Liver (tissue), 9 donors: ENCODE results near the gene ABHD18. TPM values are rescaled to one million over a fixed set of nuclear protein-coding genes. Genes with fewer than 3 reads are reported as not detected.
A peak's percentile ranks its signal among the peaks of the same experiment; 100 is the strongest.

Experiments used
- DNase-seq: peaks from one replicate; pipeline ENCODE4 v3.0.0-alpha.2; 2017; ENCODE audit warnings: low spot score
- H3K27ac ChIP-seq, 2 donors: one replicate each; pipeline ENCODE4 v1.7.0; 2013; ENCODE audit warnings: inconsistent platforms in 2 of 2, low read length in 2 of 2, control low read depth in 1 of 2, low read depth in 1 of 2, mild to moderate bottlenecking in 1 of 2
- H3K27me3 ChIP-seq, 4 donors: one replicate each; pipeline versions ENCODE4 v1.6.1 to v1.7.0; 2013; ENCODE audit warnings: low read length in 3 of 4, inconsistent platforms in 1 of 4, mild to moderate bottlenecking in 1 of 4, moderate library complexity in 1 of 4; ENCODE audit not compliant: control insufficient read depth in 4 of 4, insufficient read depth in 4 of 4
- H3K36me3 ChIP-seq, 4 donors: one replicate each; pipeline versions ENCODE4 v1.6.1 to v1.7.0; 2013; ENCODE audit warnings: low read length in 3 of 4, mild to moderate bottlenecking in 3 of 4, low read depth in 1 of 4, moderate library complexity in 1 of 4; ENCODE audit not compliant: control insufficient read depth in 4 of 4, insufficient read depth in 3 of 4
- H3K4me1 ChIP-seq, 4 donors: one replicate each; pipeline versions ENCODE4 v1.6.1 to v1.7.0; 2013; ENCODE audit warnings: low read length in 3 of 4, mild to moderate bottlenecking in 3 of 4, moderate library complexity in 1 of 4; ENCODE audit not compliant: control insufficient read depth in 4 of 4, insufficient read depth in 4 of 4
- H3K4me3 ChIP-seq, 3 donors: one replicate each; pipeline versions ENCODE4 v1.6.1 to v1.7.0; 2013; ENCODE audit warnings: low read length in 3 of 3, control low read depth in 1 of 3, low read depth in 1 of 3, mild to moderate bottlenecking in 1 of 3
- H3K9ac ChIP-seq, 2 donors: one replicate each; pipeline ENCODE4 v1.7.0; 2013; ENCODE audit warnings: low read length in 2 of 2, mild to moderate bottlenecking in 2 of 2, moderate library complexity in 2 of 2, control low read depth in 1 of 2, low read depth in 1 of 2
- H3K9me3 ChIP-seq, 4 donors: one replicate each; pipeline versions ENCODE4 v1.6.1 to v1.7.0; 2013; ENCODE audit warnings: low read length in 3 of 4; ENCODE audit not compliant: control insufficient read depth in 4 of 4
- EGR1 ChIP-seq, 2 donors: IDR thresholded peaks; 2 replicates each; pipeline ENCODE4 v1.6.1; 2016 to 2018; ENCODE audit warnings: antibody characterized with exemption in 2 of 2, low read depth in 2 of 2
- FOXA1 ChIP-seq: IDR thresholded peaks from 2 replicates; pipeline ENCODE4 v1.6.1; 2016; ENCODE audit warnings: antibody characterized with exemption
- FOXA2 ChIP-seq: IDR thresholded peaks from 2 replicates; pipeline ENCODE4 v1.6.1; 2016; ENCODE audit warnings: antibody characterized with exemption
- GABPA ChIP-seq, 2 donors: IDR thresholded peaks in 1 of 2; conservative IDR thresholded peaks in 1 of 2; 2 replicates each; pipeline ENCODE4 v1.6.1; 2016; ENCODE audit warnings: antibody characterized with exemption in 2 of 2, mild to moderate bottlenecking in 1 of 2, moderate library complexity in 1 of 2
- HNF4A ChIP-seq, 2 donors: conservative IDR thresholded peaks; 2 replicates each; pipeline ENCODE4 v1.6.1; 2016; ENCODE audit warnings: antibody characterized with exemption in 2 of 2, mild to moderate bottlenecking in 2 of 2
- JUND ChIP-seq, 2 donors: IDR thresholded peaks; 2 replicates each; pipeline ENCODE4 v1.6.1; 2016; ENCODE audit warnings: antibody characterized with exemption in 2 of 2
- NR2F2 ChIP-seq: IDR thresholded peaks from 2 replicates; pipeline ENCODE4 v1.6.1; 2016; ENCODE audit warnings: antibody characterized with exemption
- RAD21 ChIP-seq, 2 donors: IDR thresholded peaks; 2 replicates each; pipeline ENCODE4 v1.6.1; 2016; ENCODE audit warnings: antibody characterized with exemption in 2 of 2, mild to moderate bottlenecking in 2 of 2
- RXRA ChIP-seq, 2 donors: IDR thresholded peaks; 2 replicates each; pipeline ENCODE4 v1.6.1; 2017 to 2018; ENCODE audit warnings: antibody characterized with exemption in 2 of 2, mild to moderate bottlenecking in 1 of 2
- SP1 ChIP-seq: IDR thresholded peaks from 2 replicates; pipeline ENCODE4 v1.6.1; 2018; ENCODE audit warnings: antibody characterized with exemption, mild to moderate bottlenecking
- TAF1 ChIP-seq: conservative IDR thresholded peaks from 2 replicates; pipeline ENCODE4 v1.6.1; 2016; ENCODE audit warnings: antibody characterized with exemption, mild to moderate bottlenecking
- YY1 ChIP-seq: IDR thresholded peaks from 2 replicates; pipeline ENCODE4 v1.6.1; 2016; ENCODE audit warnings: antibody characterized with exemption, mild to moderate bottlenecking
- WGBS: extraction: QIAGEN DNeasy Blood & Tissue Kit; methylation state at CpG from one replicate; pipeline ENCODE4 v1.1.7; 2013; 5-methylcytosine and 5-hydroxymethylcytosine counted together
- polyA plus RNA-seq, 2 donors: library from polyadenylated mRNA; stranded (reverse) in 1 of 2; unstranded in 1 of 2; fragments of 200-250 nt in 1 of 2; fragments of >200 nt in 1 of 2; fragmentation: Nextera tagmentation in 1 of 2; extraction: Ambion mirVana in 1 of 2; gene quantifications; one replicate each; pipeline versions ENCODE4 v1.2.1 to v1.2.3, GENCODE V29; 2013 to 2015
- total RNA-seq, 2 donors: library from RNA; depleted of rRNA; stranded (reverse); fragments of >200 nt; gene quantifications; one replicate each; pipeline ENCODE4 v1.2.3, GENCODE V29; 2014
- TF ChIP-seq, protein P1 (sequence below): IDR thresholded peaks from 2 replicates; pipeline ENCODE4 v1.6.1; 2016; ENCODE audit warnings: antibody characterized with exemption
- TF ChIP-seq, protein P2 (sequence below): IDR thresholded peaks from 2 replicates; pipeline ENCODE4 v1.6.1; 2016; ENCODE audit warnings: antibody characterized with exemption, mild to moderate bottlenecking
- TF ChIP-seq, protein P3 (sequence below): IDR thresholded peaks from 2 replicates; pipeline ENCODE4 v1.6.1; 2016; ENCODE audit warnings: antibody characterized with exemption
- TF ChIP-seq, protein P4 (sequence below): IDR thresholded peaks from 2 replicates; pipeline ENCODE4 v1.6.1; 2016; ENCODE audit warnings: antibody characterized with exemption
- donor health status: healthy.
- donor health status: healthy.
- donor health status: healthy.
- donor health status: healthy.
- donor health status: healthy.

ABHD18 gene
- total and polyA plus RNA-seq, 4 donors = 3.9 to 14.1 (median 8.5) TPM

DNA sequence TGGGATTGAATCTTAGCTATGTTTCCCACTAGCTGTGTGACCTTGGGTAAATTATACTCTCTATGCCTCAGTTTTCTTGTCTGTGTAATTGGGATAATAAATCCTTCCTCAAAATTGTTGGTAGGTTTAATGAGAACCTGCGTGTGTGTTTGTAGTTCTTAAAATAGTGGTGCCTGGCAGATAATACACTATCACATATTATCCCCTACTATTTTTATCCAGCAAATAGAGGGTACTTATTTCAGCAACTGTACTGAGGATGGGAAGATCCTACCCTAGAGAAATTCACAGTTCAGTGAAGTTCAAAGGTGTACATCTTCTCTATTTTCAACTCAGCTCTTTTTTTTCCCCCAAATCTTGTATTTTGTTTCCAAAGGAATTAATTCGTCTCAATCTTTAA is 17.2 kb downstream of the ABHD18 start:
- Histone ChIP-seq H3K36me3 (peaks cover 0 to 16% (median 8%) of the 10 kb centered on the region in 4 donors), H3K4me3 (no peak overlapping the region), H3K9me3 (no peaks in the 10 kb centered on the region), H3K4me1 (no peaks in the 10 kb centered on the region), H3K27ac (no peak overlapping the region), H3K27me3 (no peaks in the 10 kb centered on the region), H3K9ac (no peak overlapping the region)
- TF ChIP-seq GABPA (IDR thresholded peaks at IDR 0.05 in 1 of 2, conservative IDR thresholded peaks at IDR 0.05 in 1 of 2) (no peak), HNF4A (conservative IDR thresholded peaks at IDR 0.05) (no peak), TAF1 (no peak), SP1 (no peak), FOXA1 (no peak), JUND (IDR thresholded peaks at IDR 0.05) (no peak), YY1 (no peak), NR2F2 (no peak), EGR1 (IDR thresholded peaks at IDR 0.05; ENCODE audit: low read depth in 2 of 2) (no peak), RXRA (IDR thresholded peaks at IDR 0.05) (no peak), FOXA2 (no peak)
- TF ChIP-seq, protein P1, sequence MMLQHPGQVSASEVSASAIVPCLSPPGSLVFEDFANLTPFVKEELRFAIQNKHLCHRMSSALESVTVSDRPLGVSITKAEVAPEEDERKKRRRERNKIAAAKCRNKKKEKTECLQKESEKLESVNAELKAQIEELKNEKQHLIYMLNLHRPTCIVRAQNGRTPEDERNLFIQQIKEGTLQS = no peak
- TF ChIP-seq, protein P2, sequence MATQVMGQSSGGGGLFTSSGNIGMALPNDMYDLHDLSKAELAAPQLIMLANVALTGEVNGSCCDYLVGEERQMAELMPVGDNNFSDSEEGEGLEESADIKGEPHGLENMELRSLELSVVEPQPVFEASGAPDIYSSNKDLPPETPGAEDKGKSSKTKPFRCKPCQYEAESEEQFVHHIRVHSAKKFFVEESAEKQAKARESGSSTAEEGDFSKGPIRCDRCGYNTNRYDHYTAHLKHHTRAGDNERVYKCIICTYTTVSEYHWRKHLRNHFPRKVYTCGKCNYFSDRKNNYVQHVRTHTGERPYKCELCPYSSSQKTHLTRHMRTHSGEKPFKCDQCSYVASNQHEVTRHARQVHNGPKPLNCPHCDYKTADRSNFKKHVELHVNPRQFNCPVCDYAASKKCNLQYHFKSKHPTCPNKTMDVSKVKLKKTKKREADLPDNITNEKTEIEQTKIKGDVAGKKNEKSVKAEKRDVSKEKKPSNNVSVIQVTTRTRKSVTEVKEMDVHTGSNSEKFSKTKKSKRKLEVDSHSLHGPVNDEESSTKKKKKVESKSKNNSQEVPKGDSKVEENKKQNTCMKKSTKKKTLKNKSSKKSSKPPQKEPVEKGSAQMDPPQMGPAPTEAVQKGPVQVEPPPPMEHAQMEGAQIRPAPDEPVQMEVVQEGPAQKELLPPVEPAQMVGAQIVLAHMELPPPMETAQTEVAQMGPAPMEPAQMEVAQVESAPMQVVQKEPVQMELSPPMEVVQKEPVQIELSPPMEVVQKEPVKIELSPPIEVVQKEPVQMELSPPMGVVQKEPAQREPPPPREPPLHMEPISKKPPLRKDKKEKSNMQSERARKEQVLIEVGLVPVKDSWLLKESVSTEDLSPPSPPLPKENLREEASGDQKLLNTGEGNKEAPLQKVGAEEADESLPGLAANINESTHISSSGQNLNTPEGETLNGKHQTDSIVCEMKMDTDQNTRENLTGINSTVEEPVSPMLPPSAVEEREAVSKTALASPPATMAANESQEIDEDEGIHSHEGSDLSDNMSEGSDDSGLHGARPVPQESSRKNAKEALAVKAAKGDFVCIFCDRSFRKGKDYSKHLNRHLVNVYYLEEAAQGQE = no peak
- TF ChIP-seq, protein P3, sequence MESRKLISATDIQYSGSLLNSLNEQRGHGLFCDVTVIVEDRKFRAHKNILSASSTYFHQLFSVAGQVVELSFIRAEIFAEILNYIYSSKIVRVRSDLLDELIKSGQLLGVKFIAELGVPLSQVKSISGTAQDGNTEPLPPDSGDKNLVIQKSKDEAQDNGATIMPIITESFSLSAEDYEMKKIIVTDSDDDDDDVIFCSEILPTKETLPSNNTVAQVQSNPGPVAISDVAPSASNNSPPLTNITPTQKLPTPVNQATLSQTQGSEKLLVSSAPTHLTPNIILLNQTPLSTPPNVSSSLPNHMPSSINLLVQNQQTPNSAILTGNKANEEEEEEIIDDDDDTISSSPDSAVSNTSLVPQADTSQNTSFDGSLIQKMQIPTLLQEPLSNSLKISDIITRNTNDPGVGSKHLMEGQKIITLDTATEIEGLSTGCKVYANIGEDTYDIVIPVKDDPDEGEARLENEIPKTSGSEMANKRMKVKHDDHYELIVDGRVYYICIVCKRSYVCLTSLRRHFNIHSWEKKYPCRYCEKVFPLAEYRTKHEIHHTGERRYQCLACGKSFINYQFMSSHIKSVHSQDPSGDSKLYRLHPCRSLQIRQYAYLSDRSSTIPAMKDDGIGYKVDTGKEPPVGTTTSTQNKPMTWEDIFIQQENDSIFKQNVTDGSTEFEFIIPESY = no peak
- TF ChIP-seq, protein P4, sequence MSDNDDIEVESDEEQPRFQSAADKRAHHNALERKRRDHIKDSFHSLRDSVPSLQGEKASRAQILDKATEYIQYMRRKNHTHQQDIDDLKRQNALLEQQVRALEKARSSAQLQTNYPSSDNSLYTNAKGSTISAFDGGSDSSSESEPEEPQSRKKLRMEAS = no peak
- DNase-seq = no peak
- 94% methylated on average over 2 of the region's 2 CpGs for whole genome bisulfite sequencing

DNA sequence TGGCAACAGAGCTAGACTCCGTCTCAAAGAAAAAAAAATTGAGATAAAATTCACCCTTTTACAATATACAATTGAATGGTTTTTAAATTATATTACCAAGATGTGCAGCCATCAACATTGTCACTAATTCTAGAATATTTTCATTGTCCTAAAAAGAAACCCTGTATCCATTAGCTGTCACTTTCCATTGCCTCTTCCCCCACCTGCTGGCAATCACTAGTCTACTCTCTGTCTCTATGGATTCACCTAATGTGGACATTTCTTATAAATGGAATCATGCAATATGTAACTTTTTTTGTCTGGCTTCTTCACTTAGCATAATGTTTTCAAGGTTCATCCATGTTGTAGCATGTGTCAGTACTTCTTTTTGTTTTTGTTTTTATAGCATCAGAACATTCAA is 20.8 kb downstream of the ABHD18 start:
- peaks cover 4 to 16% (median 11%) of the 10 kb centered on the region in 4 donors for H3K36me3 ChIP-seq
- no peaks in the 10 kb centered on the region for H3K9me3 ChIP-seq
- WGBS = 98% methylated on average over 1 of the region's 1 CpG
- H3K4me1 ChIP-seq = no peaks in the 10 kb centered on the region
- no peaks in the 10 kb centered on the region for H3K27me3 ChIP-seq
- no peak overlapping the region for H3K27ac ChIP-seq
- TF ChIP-seq RAD21 (IDR thresholded peaks at IDR 0.05) = peak; percentile 39 to 65
- no peak for TF ChIP-seq EGR1 (IDR thresholded peaks at IDR 0.05; ENCODE audit: low read depth in 2 of 2)
- DNase-seq = no peak
- H3K4me3 ChIP-seq = no peak overlapping the region
- H3K9ac ChIP-seq = no peak overlapping the region
